ENCODE measurements around the gene KCTD11.

The KCTD11 gene

GRCh38 chr17:7352503-7352889 lies 534 bp downstream of the KCTD11 start:
- H3K18ac ChIP-seq (ENCODE audit: low read length): peak overlapping the region; percentile 98
- peaks cover 26 to 50% of the 10 kb centered on the region in 2 donors for H3K4me1 ChIP-seq (ENCODE audit: control insufficient read depth in 2 of 2, insufficient read depth in 1 of 2, low read depth in 1 of 2, low read length in 2 of 2)
- H3K9ac ChIP-seq (ENCODE audit: low read depth, low read length, poor library complexity): peak overlapping the region; percentile 93
- no peak for DNase-seq (ENCODE audit: low spot score)
- H3K4me2 ChIP-seq (ENCODE audit: insufficient read depth, low read length, poor library complexity, severe bottlenecking): peak overlapping the region; percentile 84
- peak overlapping the region; percentile 99 for H3K4ac ChIP-seq (ENCODE audit: low read length)
- H2AFZ ChIP-seq (ENCODE audit: low read length): peak overlapping the region; percentile 94
- peak overlapping the region; percentile 93 for H2BK15ac ChIP-seq (ENCODE audit: low read length)
- peak overlapping the region; percentile 100 for H2AK5ac ChIP-seq (ENCODE audit: low read depth, low read length)
- H3K27ac ChIP-seq (replicated peaks; ENCODE audit: low read length): peak overlapping the region; percentile 98
- no peak overlapping the region for H4K91ac ChIP-seq (ENCODE audit: low read depth, low read length, poor library complexity)
- H3K36me3 ChIP-seq (replicated peaks in 1 of 2; ENCODE audit: control insufficient read depth in 2 of 2, insufficient read depth in 2 of 2, low read length in 2 of 2): no peaks in the 10 kb centered on the region
- peak overlapping the region; percentile 57 for H4K8ac ChIP-seq (ENCODE audit: low read depth, low read length)
- H2BK12ac ChIP-seq (ENCODE audit: low read length): peak overlapping the region; percentile 87
- no CpG with 5 or more reads among the region's 10 CpGs for WGBS, 2 donors (ENCODE audit: extremely low coverage in 2 of 2, insufficient read length in 2 of 2, insufficient replicate concordance in 1 of 2)
- H3K4me3 ChIP-seq (ENCODE audit: low read length in 2 of 2): peak overlapping the region; percentile 77 to 88
- H3K27me3 ChIP-seq (ENCODE audit: control insufficient read depth in 3 of 3, insufficient read depth in 3 of 3, low read depth in 1 of 3, low read length in 3 of 3): peaks cover 0 to 3% (median 0%) of the 10 kb centered on the region in 3 experiments
- H3K14ac ChIP-seq (ENCODE audit: low read length): peak overlapping the region; percentile 78
- peak overlapping the region; percentile 98 for H2BK5ac ChIP-seq (ENCODE audit: low read length)
- no peaks in the 10 kb centered on the region for H3K9me3 ChIP-seq (replicated peaks in 1 of 2; ENCODE audit: control insufficient read depth in 2 of 2, insufficient read depth in 1 of 2, low read depth in 1 of 2, low read length in 2 of 2)
- H2BK120ac ChIP-seq (ENCODE audit: low read depth, low read length): no peak overlapping the region
- H3K23ac ChIP-seq (ENCODE audit: low read depth, low read length, poor library complexity): peak overlapping the region; percentile 69
- H3K79me1 ChIP-seq (ENCODE audit: low read depth, low read length): peaks cover 11% of the 10 kb centered on the region

GRCh38 chr17:7352910-7353635 lies 1.1 kb downstream of the KCTD11 start:
- Histone ChIP-seq H3K14ac (ENCODE audit: low read length) (peak overlapping the region; percentile 50), H3K9ac (ENCODE audit: low read depth, low read length, poor library complexity) (peak overlapping the region; percentile 56), H2BK15ac (ENCODE audit: low read length) (peak overlapping the region; percentile 93), H3K36me3 (replicated peaks in 1 of 2; ENCODE audit: control insufficient read depth in 2 of 2, insufficient read depth in 2 of 2, low read length in 2 of 2) (no peaks in the 10 kb centered on the region), H2BK5ac (ENCODE audit: low read length) (peak overlapping the region; percentile 98), H3K4me3 (ENCODE audit: low read length in 2 of 2) (peak overlapping the region in 1 of 2 donors; percentile 77), H3K4ac (ENCODE audit: low read length) (peak overlapping the region; percentile 99), H2BK120ac (ENCODE audit: low read depth, low read length) (no peak overlapping the region), H3K9me3 (replicated peaks in 1 of 2; ENCODE audit: control insufficient read depth in 2 of 2, insufficient read depth in 1 of 2, low read depth in 1 of 2, low read length in 2 of 2) (no peaks in the 10 kb centered on the region), H3K4me2 (ENCODE audit: insufficient read depth, low read length, poor library complexity, severe bottlenecking) (peak overlapping the region; percentile 84), H3K4me1 (ENCODE audit: control insufficient read depth in 2 of 2, insufficient read depth in 1 of 2, low read depth in 1 of 2, low read length in 2 of 2) (peaks cover 26 to 50% of the 10 kb centered on the region in 2 donors), H4K8ac (ENCODE audit: low read depth, low read length) (peak overlapping the region; percentile 55), H3K23ac (ENCODE audit: low read depth, low read length, poor library complexity) (peak overlapping the region; percentile 67), H3K27me3 (ENCODE audit: control insufficient read depth in 3 of 3, insufficient read depth in 3 of 3, low read depth in 1 of 3, low read length in 3 of 3) (peaks cover 0 to 3% (median 0%) of the 10 kb centered on the region in 3 experiments), H3K79me1 (ENCODE audit: low read depth, low read length) (peaks cover 11% of the 10 kb centered on the region), H2BK12ac (ENCODE audit: low read length) (peak overlapping the region; percentile 50), H3K18ac (ENCODE audit: low read length) (peak overlapping the region; percentile 98), H2AFZ (ENCODE audit: low read length) (no peak overlapping the region), H2AK5ac (ENCODE audit: low read depth, low read length) (peak overlapping the region; percentile 100), H4K91ac (ENCODE audit: low read depth, low read length, poor library complexity) (no peak overlapping the region), H3K27ac (replicated peaks; ENCODE audit: low read length) (no peak overlapping the region)
- WGBS, 2 donors (ENCODE audit: extremely low coverage in 2 of 2, insufficient read length in 2 of 2, insufficient replicate concordance in 1 of 2): no CpG with 5 or more reads among the region's 37 CpGs
- no peak for DNase-seq (ENCODE audit: low spot score)

- no CpG with 5 or more reads among the region's 9 CpGs for WGBS, 2 donors (ENCODE audit: extremely low coverage in 2 of 2, insufficient read length in 2 of 2, insufficient replicate concordance in 1 of 2)
- H3K4me1 ChIP-seq (ENCODE audit: control insufficient read depth in 2 of 2, insufficient read depth in 1 of 2, low read depth in 1 of 2, low read length in 2 of 2): peaks cover 21 to 50% of the 10 kb centered on the region in 2 donors
- H2BK120ac ChIP-seq (ENCODE audit: low read depth, low read length): no peak overlapping the region
- H3K79me1 ChIP-seq (ENCODE audit: low read depth, low read length): peaks cover 8% of the 10 kb centered on the region
- no peak overlapping the region for H4K8ac ChIP-seq (ENCODE audit: low read depth, low read length)
- peak overlapping the region; percentile 82 for H2AK5ac ChIP-seq (ENCODE audit: low read depth, low read length)
- H3K23ac ChIP-seq (ENCODE audit: low read depth, low read length, poor library complexity): no peak overlapping the region
- no peak overlapping the region for H3K27ac ChIP-seq (replicated peaks; ENCODE audit: low read length)
- peak overlapping the region; percentile 63 for H3K14ac ChIP-seq (ENCODE audit: low read length)
- H2BK12ac ChIP-seq (ENCODE audit: low read length): no peak overlapping the region
- no peak overlapping the region for H2AFZ ChIP-seq (ENCODE audit: low read length)
- no peaks in the 10 kb centered on the region for H3K9me3 ChIP-seq (replicated peaks in 1 of 2; ENCODE audit: control insufficient read depth in 2 of 2, insufficient read depth in 1 of 2, low read depth in 1 of 2, low read length in 2 of 2)
- H3K4me3 ChIP-seq (ENCODE audit: low read length in 2 of 2): peak overlapping the region in 1 of 2 donors; percentile 10
- H3K27me3 ChIP-seq (ENCODE audit: control insufficient read depth in 3 of 3, insufficient read depth in 3 of 3, low read depth in 1 of 3, low read length in 3 of 3): peaks cover 0 to 3% (median 0%) of the 10 kb centered on the region in 3 experiments
- H4K91ac ChIP-seq (ENCODE audit: low read depth, low read length, poor library complexity): peak overlapping the region; percentile 40
- H2BK5ac ChIP-seq (ENCODE audit: low read length): no peak overlapping the region
- H3K4ac ChIP-seq (ENCODE audit: low read length): no peak overlapping the region
- DNase-seq (ENCODE audit: low spot score): no peak
- no peak overlapping the region for H2BK15ac ChIP-seq (ENCODE audit: low read length)
- H3K4me2 ChIP-seq (ENCODE audit: insufficient read depth, low read length, poor library complexity, severe bottlenecking): no peak overlapping the region
- H3K9ac ChIP-seq (ENCODE audit: low read depth, low read length, poor library complexity): no peak overlapping the region
- no peak overlapping the region for H3K18ac ChIP-seq (ENCODE audit: low read length)
- H3K36me3 ChIP-seq (replicated peaks in 1 of 2; ENCODE audit: control insufficient read depth in 2 of 2, insufficient read depth in 2 of 2, low read length in 2 of 2): no peaks in the 10 kb centered on the region
Measured at GRCh38 chr17:7354262-7354843, 2.4 kb downstream of the KCTD11 start.

GRCh38 chr17:7355053-7355452 lies 3.1 kb downstream of the KCTD11 start, which contains the start of gene TMEM95:
Gene TMEM95 (plus strand): TSS chr17:7355156. CDS start chr17:7355205, 49 bp downstream.
- H3K14ac ChIP-seq (ENCODE audit: low read length): peak within 1 kb of the TSS; percentile 63
- no peaks in the 10 kb centered on the region for H3K9me3 ChIP-seq (replicated peaks in 1 of 2; ENCODE audit: control insufficient read depth in 2 of 2, insufficient read depth in 1 of 2, low read depth in 1 of 2, low read length in 2 of 2)
- no CpG with 5 or more reads among the region's 10 CpGs for WGBS, 2 donors (ENCODE audit: extremely low coverage in 2 of 2, insufficient read length in 2 of 2, insufficient replicate concordance in 1 of 2)
- H2BK15ac ChIP-seq (ENCODE audit: low read length): peak within 1 kb of the TSS; percentile 14
- no peak for DNase-seq (ENCODE audit: low spot score)
- H3K4me3 ChIP-seq (ENCODE audit: low read length in 2 of 2): peak within 1 kb of the TSS in 1 of 2 donors; percentile 10
- peak within 1 kb of the TSS; percentile 3 for H3K4me2 ChIP-seq (ENCODE audit: insufficient read depth, low read length, poor library complexity, severe bottlenecking)
- no peak within 1 kb of the TSS for H3K9ac ChIP-seq (ENCODE audit: low read depth, low read length, poor library complexity)
- H3K23ac ChIP-seq (ENCODE audit: low read depth, low read length, poor library complexity): peak within 1 kb of the TSS; percentile 75
- no peak within 1 kb of the TSS for H2AFZ ChIP-seq (ENCODE audit: low read length)
- peak within 1 kb of the TSS; percentile 69 for H2BK5ac ChIP-seq (ENCODE audit: low read length)
- H2BK12ac ChIP-seq (ENCODE audit: low read length): no peak within 1 kb of the TSS
- no peak within 1 kb of the TSS for H2BK120ac ChIP-seq (ENCODE audit: low read depth, low read length)
- no peak within 1 kb of the TSS for H3K4ac ChIP-seq (ENCODE audit: low read length)
- H3K18ac ChIP-seq (ENCODE audit: low read length): peak within 1 kb of the TSS; percentile 61
- peaks cover 8% of the 10 kb centered on the region for H3K79me1 ChIP-seq (ENCODE audit: low read depth, low read length)
- H3K4me1 ChIP-seq (ENCODE audit: control insufficient read depth in 2 of 2, insufficient read depth in 1 of 2, low read depth in 1 of 2, low read length in 2 of 2): peaks cover 17 to 44% of the 10 kb centered on the region in 2 donors
- peaks cover 0 to 3% (median 0%) of the 10 kb centered on the region in 3 experiments for H3K27me3 ChIP-seq (ENCODE audit: control insufficient read depth in 3 of 3, insufficient read depth in 3 of 3, low read depth in 1 of 3, low read length in 3 of 3)
- H4K91ac ChIP-seq (ENCODE audit: low read depth, low read length, poor library complexity): peak within 1 kb of the TSS; percentile 40
- H3K36me3 ChIP-seq (replicated peaks in 1 of 2; ENCODE audit: control insufficient read depth in 2 of 2, insufficient read depth in 2 of 2, low read length in 2 of 2): no peaks in the 10 kb centered on the region
- no peak within 1 kb of the TSS for H4K8ac ChIP-seq (ENCODE audit: low read depth, low read length)
- peak within 1 kb of the TSS; percentile 82 for H2AK5ac ChIP-seq (ENCODE audit: low read depth, low read length)
- no peak within 1 kb of the TSS for H3K27ac ChIP-seq (replicated peaks; ENCODE audit: low read length)
